Measurements from ENCODE around the gene FBRS. TPM values are rescaled to one million over a fixed set of nuclear protein-coding genes. Genes with fewer than 3 reads are reported as not detected.
A peak's percentile ranks its signal among the peaks of the same experiment; 100 is the strongest.

Gene FBRS
- total and polyA plus RNA-seq, 10 of the 15 experiments (the other 5 are each of a cell fraction or from before 2014, with no cell fraction given): 0.45 to 87.6 (median 14.6) TPM

DNA sequence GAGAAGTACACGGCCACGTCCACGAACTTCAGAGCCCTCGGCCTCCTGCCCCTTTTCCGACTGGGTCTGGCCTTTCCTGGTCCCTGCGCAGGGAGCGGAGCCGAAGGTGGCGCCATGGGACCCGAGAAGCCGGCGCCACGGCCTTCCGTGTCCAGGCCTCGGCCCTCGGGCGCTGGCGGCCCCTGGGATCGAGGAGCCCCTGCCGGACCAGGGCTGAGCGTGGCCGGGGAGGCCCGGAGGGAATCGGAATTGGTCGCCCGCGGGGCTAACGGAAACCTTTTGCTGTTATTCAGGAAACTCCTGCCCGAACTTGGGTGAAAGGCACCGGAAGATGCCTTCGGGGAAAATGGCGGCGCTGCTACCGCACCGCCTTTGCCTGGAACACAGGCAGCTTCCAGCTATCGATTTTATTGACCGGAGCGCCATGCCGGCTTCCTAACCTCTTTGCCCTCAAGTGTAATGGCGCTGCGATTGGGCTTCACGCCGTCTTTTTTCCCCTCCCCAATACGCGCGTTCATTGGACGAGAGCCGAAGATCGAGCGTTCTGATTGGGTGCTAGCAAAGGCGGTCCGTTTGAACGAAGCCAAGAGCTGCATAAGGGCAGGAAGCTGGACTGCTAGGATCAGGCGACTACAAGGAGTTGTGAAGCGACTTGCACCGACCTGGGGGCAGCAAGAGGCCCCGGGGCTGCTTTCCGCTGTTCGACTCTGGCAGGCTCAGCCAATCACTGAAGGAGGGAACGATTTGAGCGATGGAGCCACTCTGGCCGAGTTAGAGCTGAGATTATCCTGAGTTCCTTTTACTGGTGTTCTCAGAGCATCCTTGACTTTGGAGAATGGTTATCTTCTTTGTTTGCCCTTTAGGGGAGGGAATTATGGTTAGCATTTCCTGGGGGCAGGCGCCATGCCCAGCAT is 48.0 kb upstream of the FBRS start, which contains the start of gene ZNF689 (continued):
- TF ChIP-seq, protein P1, sequence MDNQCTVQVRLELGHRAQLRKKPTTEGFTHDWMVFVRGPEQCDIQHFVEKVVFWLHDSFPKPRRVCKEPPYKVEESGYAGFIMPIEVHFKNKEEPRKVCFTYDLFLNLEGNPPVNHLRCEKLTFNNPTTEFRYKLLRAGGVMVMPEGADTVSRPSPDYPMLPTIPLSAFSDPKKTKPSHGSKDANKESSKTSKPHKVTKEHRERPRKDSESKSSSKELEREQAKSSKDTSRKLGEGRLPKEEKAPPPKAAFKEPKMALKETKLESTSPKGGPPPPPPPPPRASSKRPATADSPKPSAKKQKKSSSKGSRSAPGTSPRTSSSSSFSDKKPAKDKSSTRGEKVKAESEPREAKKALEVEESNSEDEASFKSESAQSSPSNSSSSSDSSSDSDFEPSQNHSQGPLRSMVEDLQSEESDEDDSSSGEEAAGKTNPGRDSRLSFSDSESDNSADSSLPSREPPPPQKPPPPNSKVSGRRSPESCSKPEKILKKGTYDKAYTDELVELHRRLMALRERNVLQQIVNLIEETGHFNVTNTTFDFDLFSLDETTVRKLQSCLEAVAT (IDR thresholded peaks at IDR 0.05): 0 out of 2 replicates have a peak, but pooled peaks have one; percentile 30
- TF ChIP-seq, protein P2, sequence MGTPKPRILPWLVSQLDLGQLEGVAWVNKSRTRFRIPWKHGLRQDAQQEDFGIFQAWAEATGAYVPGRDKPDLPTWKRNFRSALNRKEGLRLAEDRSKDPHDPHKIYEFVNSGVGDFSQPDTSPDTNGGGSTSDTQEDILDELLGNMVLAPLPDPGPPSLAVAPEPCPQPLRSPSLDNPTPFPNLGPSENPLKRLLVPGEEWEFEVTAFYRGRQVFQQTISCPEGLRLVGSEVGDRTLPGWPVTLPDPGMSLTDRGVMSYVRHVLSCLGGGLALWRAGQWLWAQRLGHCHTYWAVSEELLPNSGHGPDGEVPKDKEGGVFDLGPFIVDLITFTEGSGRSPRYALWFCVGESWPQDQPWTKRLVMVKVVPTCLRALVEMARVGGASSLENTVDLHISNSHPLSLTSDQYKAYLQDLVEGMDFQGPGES (IDR thresholded peaks at IDR 0.05): peak; percentile 98
- TF ChIP-seq NR2F1 (conservative IDR thresholded peaks at IDR 0.05) (peak; percentile 59; the same call in 1 of the 2 replicates), NRF1 (conservative IDR thresholded peaks at IDR 0.05; ENCODE audit: low read depth, low read length) (no peak), CHD2 (IDR thresholded peaks at IDR 0.05; ENCODE audit: borderline replicate concordance, low read depth, low read length) (peak; percentile 98), ZNF217 (IDR thresholded peaks at IDR 0.05) (no peak), SIN3A (IDR thresholded peaks at IDR 0.05; ENCODE audit: low read depth, low read length) (peak; percentile 73; the same call in 1 of the 2 replicates), ZNF24 (IDR thresholded peaks at IDR 0.05) (no peak), IKZF1 (conservative IDR thresholded peaks at IDR 0.05) (peak; percentile 97), TAF1 (IDR thresholded peaks at IDR 0.05; ENCODE audit: borderline replicate concordance, low read depth, low read length) (peak; percentile 91), YY1 (IDR thresholded peaks at IDR 0.05; ENCODE audit: low read depth, low read length) (peak; percentile 99), TCF12 (IDR thresholded peaks at IDR 0.05; ENCODE audit: low read depth, low read length) (no peak), RB1 (IDR thresholded peaks at IDR 0.05; ENCODE audit: borderline replicate concordance) (0 out of 2 replicates have a peak, but pooled peaks have one; percentile 58), FOXM1 (IDR thresholded peaks at IDR 0.05; ENCODE audit: low read depth, low read length) (peak; percentile 89), EP300 (IDR thresholded peaks at IDR 0.05; ENCODE audit: borderline replicate concordance in 1 of 2, control insufficient read depth in 1 of 2, low read depth in 2 of 2, low read length in 2 of 2) (no peak), IRF4 (IDR thresholded peaks at IDR 0.05; ENCODE audit: low read depth, low read length) (0 out of 2 replicates have a peak, but pooled peaks have one; percentile 20), IKZF2 (IDR thresholded peaks at IDR 0.05) (0 out of 4 replicates have a peak, but pooled peaks have one; percentile 7 to 13), FOS (IDR thresholded peaks at IDR 0.05; ENCODE audit: borderline replicate concordance, extremely low read depth, insufficient read length) (peak; percentile 99), POLR2AphosphoS2 (IDR thresholded peaks at IDR 0.05; ENCODE audit: low read depth, low read length) (0 out of 2 replicates have a peak, but pooled peaks have one; percentile 34), ZNF207 (IDR thresholded peaks at IDR 0.05; ENCODE audit: borderline replicate concordance) (peak; percentile 71; the same call in 1 of the 2 replicates), DPF2 (IDR thresholded peaks at IDR 0.05) (0 out of 2 replicates have a peak, but pooled peaks have one; percentile 56), NFYA (IDR thresholded peaks at IDR 0.05; ENCODE audit: borderline replicate concordance, low read depth, low read length) (peak; percentile 97)
- TF ChIP-seq, protein P3, sequence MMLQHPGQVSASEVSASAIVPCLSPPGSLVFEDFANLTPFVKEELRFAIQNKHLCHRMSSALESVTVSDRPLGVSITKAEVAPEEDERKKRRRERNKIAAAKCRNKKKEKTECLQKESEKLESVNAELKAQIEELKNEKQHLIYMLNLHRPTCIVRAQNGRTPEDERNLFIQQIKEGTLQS (IDR thresholded peaks at IDR 0.05; ENCODE audit: borderline replicate concordance, extremely low read depth, low read depth, low read length): no peak
- TF ChIP-seq, protein P4, sequence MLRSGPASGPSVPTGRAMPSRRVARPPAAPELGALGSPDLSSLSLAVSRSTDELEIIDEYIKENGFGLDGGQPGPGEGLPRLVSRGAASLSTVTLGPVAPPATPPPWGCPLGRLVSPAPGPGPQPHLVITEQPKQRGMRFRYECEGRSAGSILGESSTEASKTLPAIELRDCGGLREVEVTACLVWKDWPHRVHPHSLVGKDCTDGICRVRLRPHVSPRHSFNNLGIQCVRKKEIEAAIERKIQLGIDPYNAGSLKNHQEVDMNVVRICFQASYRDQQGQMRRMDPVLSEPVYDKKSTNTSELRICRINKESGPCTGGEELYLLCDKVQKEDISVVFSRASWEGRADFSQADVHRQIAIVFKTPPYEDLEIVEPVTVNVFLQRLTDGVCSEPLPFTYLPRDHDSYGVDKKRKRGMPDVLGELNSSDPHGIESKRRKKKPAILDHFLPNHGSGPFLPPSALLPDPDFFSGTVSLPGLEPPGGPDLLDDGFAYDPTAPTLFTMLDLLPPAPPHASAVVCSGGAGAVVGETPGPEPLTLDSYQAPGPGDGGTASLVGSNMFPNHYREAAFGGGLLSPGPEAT (IDR thresholded peaks at IDR 0.05; ENCODE audit: low read depth): peak; percentile 75
- TF ChIP-seq, protein P5, sequence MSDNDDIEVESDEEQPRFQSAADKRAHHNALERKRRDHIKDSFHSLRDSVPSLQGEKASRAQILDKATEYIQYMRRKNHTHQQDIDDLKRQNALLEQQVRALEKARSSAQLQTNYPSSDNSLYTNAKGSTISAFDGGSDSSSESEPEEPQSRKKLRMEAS (IDR thresholded peaks at IDR 0.05; ENCODE audit: low read depth, low read length): peak; percentile 54; the same call in 1 of the 2 replicates
